Measurements from ENCODE around the gene AKAP1.
A peak's percentile ranks its signal among the peaks of the same experiment; 100 is the strongest.

AKAP1 gene, protein sequence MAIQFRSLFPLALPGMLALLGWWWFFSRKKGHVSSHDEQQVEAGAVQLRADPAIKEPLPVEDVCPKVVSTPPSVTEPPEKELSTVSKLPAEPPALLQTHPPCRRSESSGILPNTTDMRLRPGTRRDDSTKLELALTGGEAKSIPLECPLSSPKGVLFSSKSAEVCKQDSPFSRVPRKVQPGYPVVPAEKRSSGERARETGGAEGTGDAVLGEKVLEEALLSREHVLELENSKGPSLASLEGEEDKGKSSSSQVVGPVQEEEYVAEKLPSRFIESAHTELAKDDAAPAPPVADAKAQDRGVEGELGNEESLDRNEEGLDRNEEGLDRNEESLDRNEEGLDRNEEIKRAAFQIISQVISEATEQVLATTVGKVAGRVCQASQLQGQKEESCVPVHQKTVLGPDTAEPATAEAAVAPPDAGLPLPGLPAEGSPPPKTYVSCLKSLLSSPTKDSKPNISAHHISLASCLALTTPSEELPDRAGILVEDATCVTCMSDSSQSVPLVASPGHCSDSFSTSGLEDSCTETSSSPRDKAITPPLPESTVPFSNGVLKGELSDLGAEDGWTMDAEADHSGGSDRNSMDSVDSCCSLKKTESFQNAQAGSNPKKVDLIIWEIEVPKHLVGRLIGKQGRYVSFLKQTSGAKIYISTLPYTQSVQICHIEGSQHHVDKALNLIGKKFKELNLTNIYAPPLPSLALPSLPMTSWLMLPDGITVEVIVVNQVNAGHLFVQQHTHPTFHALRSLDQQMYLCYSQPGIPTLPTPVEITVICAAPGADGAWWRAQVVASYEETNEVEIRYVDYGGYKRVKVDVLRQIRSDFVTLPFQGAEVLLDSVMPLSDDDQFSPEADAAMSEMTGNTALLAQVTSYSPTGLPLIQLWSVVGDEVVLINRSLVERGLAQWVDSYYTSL

GRCh38 chr17:57084802-57085447 lies at the start of gene AKAP1:
Gene AKAP1 (plus strand): TSS chr17:57085246. CDS start chr17:57105465, 20,219 bp downstream.
- DNase-seq, result peak; percentile 96

DNA sequence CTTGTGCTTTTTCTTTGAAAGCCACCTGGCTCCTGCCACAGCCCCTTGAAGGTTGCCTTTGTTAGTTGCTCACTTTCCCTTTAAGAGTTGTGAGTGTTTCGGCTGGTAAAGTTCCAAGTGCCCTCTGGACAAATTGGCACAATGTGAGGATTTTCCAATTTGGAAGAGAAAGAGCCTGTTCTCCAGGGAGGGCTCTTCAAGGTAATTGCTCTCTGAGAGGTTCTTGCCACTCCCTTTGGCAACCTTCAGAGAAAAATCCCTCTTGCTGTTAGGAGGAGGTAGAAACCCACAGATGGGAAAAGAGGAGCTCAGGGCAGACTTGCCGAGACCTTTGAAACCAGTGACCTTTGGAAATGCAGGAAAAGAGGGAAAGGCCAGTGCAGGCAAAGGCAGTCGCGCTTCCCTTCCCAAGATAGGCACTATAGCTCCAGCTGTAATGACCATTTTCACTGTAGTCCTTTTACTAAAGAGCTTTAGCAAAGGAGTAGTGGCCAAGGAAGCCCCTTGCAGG lies 49.0 kb upstream of the AKAP1 start:
- no peak for DNase-seq

DNA sequence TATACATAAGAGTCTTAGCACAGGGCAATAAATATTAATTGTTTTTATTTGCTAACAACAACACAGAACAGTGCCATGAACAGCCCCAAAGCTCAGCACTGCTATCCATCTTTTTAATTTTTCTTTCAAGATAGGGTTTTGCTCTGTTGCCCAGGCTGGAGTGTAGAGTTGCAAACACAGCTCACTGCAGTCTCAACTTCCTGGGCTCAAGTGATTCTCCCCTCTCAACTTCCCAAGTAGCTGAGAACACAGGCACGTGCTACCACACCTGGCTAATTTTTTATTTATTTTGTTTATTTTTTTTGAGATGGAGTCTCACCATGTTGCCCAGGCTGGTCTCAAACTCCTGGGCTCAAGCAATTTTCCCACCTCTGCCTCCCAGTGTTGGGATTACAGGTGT lies 47.6 kb upstream of the AKAP1 start:
- no peak for DNase-seq

DNA sequence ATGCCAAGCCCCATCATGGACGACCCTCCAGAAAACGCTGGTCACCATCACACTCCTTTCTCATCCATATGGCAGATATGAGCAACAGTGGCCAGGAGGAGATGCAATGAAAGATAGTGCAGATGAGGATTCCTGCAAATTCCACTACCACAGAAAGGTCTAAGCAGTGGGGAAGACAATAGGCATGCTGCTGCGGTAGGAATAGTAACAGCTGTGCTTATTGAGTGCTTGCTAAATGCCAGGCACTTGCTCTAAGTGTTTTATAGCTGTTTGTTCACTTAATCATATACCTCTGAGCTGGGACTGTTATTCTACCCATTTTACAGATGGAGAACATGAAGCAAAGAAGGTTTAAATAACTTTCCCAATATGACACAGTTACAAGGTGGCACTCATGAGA lies 46.6 kb upstream of the AKAP1 start:
- DNase-seq, result no peak

- DNase-seq, result no peak
Measured at GRCh38 chr17:57040571-57040970, 44.5 kb upstream of the AKAP1 start.

- no peak for DNase-seq
Measured at GRCh38 chr17:57043276-57043675, 41.8 kb upstream of the AKAP1 start.

GRCh38 chr17:57044976-57045867 lies 39.8 kb upstream of the AKAP1 start:
- DNase-seq, result no peak

- DNase-seq, result no peak
Measured at GRCh38 chr17:57045868-57046704, 39.0 kb upstream of the AKAP1 start.

- DNase-seq, result no peak
Measured at GRCh38 chr17:57046749-57047148, 38.3 kb upstream of the AKAP1 start.

GRCh38 chr17:57048096-57048495 lies 37.0 kb upstream of the AKAP1 start:
- no peak for DNase-seq

- DNase-seq, result no peak
Measured at GRCh38 chr17:57050306-57050705, 34.7 kb upstream of the AKAP1 start.

- DNase-seq, result no peak
Measured at GRCh38 chr17:57051886-57052361, 33.1 kb upstream of the AKAP1 start.

- DNase-seq, result no peak
Measured at GRCh38 chr17:57062865-57063264, 22.2 kb upstream of the AKAP1 start.

DNA sequence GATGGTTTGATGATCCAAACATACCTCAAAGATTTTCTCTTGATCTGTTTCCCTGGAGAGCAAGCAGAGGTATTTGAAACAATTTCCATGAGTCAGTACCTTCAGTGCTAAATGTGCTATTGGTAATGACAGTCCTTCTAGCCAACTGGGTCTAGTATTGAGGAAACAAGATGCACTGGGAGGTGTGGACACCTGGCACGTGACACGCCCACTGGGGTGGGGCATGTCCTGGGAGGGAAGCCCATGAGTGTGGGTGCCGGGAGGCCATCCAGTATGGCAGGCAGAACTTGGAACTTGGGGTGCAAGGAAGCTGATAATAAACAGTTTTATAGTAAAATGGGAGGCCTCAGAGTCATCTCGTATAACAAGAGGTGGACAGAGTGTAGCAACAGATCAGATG lies 17.9 kb upstream of the AKAP1 start:
- no peak for DNase-seq

DNA sequence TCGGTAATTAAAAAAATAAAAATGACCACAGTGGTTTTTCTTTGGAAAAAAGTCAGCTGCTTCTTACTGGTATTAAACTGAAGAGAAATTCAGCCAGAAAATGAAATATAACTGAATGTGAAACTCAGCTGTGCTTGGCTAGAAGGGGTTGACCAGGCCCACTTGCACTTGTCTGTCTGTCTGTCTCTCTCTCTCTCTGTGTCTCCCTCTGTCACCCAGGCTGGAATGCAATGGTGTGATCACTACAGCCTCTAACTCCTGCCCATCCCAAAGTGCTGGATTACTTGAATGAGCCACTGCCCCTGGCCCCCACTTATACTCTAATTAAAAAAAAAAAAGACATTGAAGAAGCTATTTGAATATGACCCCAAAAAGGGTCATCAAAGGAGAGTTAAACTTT lies 17.3 kb upstream of the AKAP1 start:
- DNase-seq, result no peak

DNA sequence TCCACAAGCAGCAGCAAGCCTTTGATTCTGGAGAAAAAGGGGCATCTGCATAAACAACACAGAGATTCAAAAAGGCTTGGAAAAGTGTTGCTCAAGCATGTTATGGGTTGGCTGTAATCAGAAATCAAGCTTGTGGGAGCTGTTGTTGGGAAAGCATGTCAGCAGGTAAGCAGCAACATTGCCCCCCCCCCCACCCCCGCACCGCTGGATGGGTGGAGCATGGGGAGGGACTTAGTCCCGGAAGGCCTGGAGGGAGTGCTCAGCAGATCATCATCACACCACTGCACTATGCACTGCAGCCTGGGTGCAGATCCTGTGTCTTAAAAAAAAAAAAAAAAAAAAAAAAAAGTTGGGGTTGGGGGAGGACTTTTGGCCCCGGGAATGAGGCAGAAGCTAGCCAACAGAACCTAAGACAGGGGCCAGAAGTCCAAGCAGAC lies 16.8 kb upstream of the AKAP1 start:
- DNase-seq, result no peak

- no peak for DNase-seq
Measured at GRCh38 chr17:57068707-57069106, 16.3 kb upstream of the AKAP1 start.

GRCh38 chr17:57071991-57072944 lies 12.8 kb upstream of the AKAP1 start:
- no peak for DNase-seq

GRCh38 chr17:57073626-57074025 lies 11.4 kb upstream of the AKAP1 start:
- no peak for DNase-seq

DNA sequence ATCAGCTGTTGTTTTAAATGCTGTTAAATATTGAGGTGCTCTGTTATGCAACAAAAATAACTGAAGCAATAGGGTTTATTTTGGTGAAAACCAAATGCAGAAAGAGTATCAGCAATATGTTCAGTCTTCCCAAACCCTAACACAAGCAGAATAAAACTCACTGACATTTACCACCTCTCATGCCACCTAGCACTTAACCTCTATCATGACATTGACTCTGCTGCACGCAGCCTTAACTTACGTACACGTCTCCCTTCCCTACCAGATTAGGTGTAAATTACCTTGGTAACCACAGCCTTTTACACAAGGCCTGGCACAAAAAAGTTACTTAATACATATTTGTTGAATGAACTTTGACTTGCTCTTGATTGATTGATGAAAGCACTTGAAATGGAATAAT lies 9.9 kb upstream of the AKAP1 start:
- DNase-seq, result no peak

Measured in GDM1 (cell line).